Renal cortex interstitium (tissue), 15 donors: ENCODE measurements around the gene SFXN1. TPM values are rescaled to one million over a fixed set of nuclear protein-coding genes. Genes with fewer than 3 reads are reported as not detected.
"Not testable (repeated sequence)": the region's sequence is repeated elsewhere in the genome, so short reads cannot be mapped to it uniquely, and the experiment has no call there.

Source experiments
- DNase-seq, 11 donors: peaks; one replicate each; pipeline ENCODE4 v3.0.0-alpha.2; 2013; ENCODE audit warnings: low read depth in 9 of 11, low spot score in 4 of 11; ENCODE audit errors: extremely low read depth in 1 of 11
- long read RNA-seq, 16 experiments: transcript quantifications; one replicate each; lab custom pipeline, GENCODE V29; 2026
- polyA plus RNA-seq, 3 donors: library from polyadenylated mRNA; unstranded; fragments of 120-200 nt; gene quantifications; one replicate each; pipeline ENCODE4 v1.2.1, GENCODE V29; 2013; ENCODE audit not compliant: insufficient read length in 3 of 3

SFXN1 gene, protein sequence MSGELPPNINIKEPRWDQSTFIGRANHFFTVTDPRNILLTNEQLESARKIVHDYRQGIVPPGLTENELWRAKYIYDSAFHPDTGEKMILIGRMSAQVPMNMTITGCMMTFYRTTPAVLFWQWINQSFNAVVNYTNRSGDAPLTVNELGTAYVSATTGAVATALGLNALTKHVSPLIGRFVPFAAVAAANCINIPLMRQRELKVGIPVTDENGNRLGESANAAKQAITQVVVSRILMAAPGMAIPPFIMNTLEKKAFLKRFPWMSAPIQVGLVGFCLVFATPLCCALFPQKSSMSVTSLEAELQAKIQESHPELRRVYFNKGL
- polyA plus RNA-seq: 10 to 100 TPM; 46.5 to 52.7 (median 47.0) TPM
- long read RNA-seq, donor 1, full-length matches to known transcripts: 5 of 5 reads
- long read RNA-seq, donor 1, partial matches to known transcripts: 0 of 5 reads
- long read RNA-seq, donor 1, other reads (novel, unspliced or antisense): 0 of 5 reads
- long read RNA-seq, donor 2, full-length matches to known transcripts: 7 of 7 reads
- long read RNA-seq, donor 2, partial matches to known transcripts: 0 of 7 reads
- long read RNA-seq, donor 2, other reads (novel, unspliced or antisense): 0 of 7 reads
- long read RNA-seq, donor 3, full-length matches to known transcripts: 11 of 11 reads
- long read RNA-seq, donor 3, partial matches to known transcripts: 0 of 11 reads
- long read RNA-seq, donor 3, other reads (novel, unspliced or antisense): 0 of 11 reads
- long read RNA-seq, donor 4, full-length matches to known transcripts: 10 of 28 reads
- long read RNA-seq, donor 4, partial matches to known transcripts: 18 of 28 reads
- long read RNA-seq, donor 4, other reads (novel, unspliced or antisense): 0 of 28 reads
- long read RNA-seq, donor 5: 0 reads
- long read RNA-seq, donor 6, full-length matches to known transcripts: 15 of 15 reads
- long read RNA-seq, donor 6, partial matches to known transcripts: 0 of 15 reads
- long read RNA-seq, donor 6, other reads (novel, unspliced or antisense): 0 of 15 reads
- long read RNA-seq, donor 7, full-length matches to known transcripts: 10 of 10 reads
- long read RNA-seq, donor 7, partial matches to known transcripts: 0 of 10 reads
- long read RNA-seq, donor 7, other reads (novel, unspliced or antisense): 0 of 10 reads
- long read RNA-seq, donor 8: 0 reads
- long read RNA-seq, donor 9, full-length matches to known transcripts: 11 of 11 reads
- long read RNA-seq, donor 9, partial matches to known transcripts: 0 of 11 reads
- long read RNA-seq, donor 9, other reads (novel, unspliced or antisense): 0 of 11 reads
- long read RNA-seq, donor 10, full-length matches to known transcripts: 14 of 14 reads
- long read RNA-seq, donor 10, partial matches to known transcripts: 0 of 14 reads
- long read RNA-seq, donor 10, other reads (novel, unspliced or antisense): 0 of 14 reads
- long read RNA-seq, donor 11, full-length matches to known transcripts: 7 of 7 reads
- long read RNA-seq, donor 11, partial matches to known transcripts: 0 of 7 reads
- long read RNA-seq, donor 11, other reads (novel, unspliced or antisense): 0 of 7 reads
- long read RNA-seq, donor 12, full-length matches to known transcripts: 2 of 2 reads
- long read RNA-seq, donor 12, partial matches to known transcripts: 0 of 2 reads
- long read RNA-seq, donor 12, other reads (novel, unspliced or antisense): 0 of 2 reads
- long read RNA-seq, donor 13: 0 reads
- long read RNA-seq, donor 14, full-length matches to known transcripts: 6 of 6 reads
- long read RNA-seq, donor 14, partial matches to known transcripts: 0 of 6 reads
- long read RNA-seq, donor 14, other reads (novel, unspliced or antisense): 0 of 6 reads
- long read RNA-seq, donor 15, full-length matches to known transcripts: 3 of 3 reads
- long read RNA-seq, donor 15, partial matches to known transcripts: 0 of 3 reads
- long read RNA-seq, donor 15, other reads (novel, unspliced or antisense): 0 of 3 reads
- long read RNA-seq, donor 16, full-length matches to known transcripts: 31 of 38 reads
- long read RNA-seq, donor 16, partial matches to known transcripts: 7 of 38 reads
- long read RNA-seq, donor 16, other reads (novel, unspliced or antisense): 0 of 38 reads

DNA sequence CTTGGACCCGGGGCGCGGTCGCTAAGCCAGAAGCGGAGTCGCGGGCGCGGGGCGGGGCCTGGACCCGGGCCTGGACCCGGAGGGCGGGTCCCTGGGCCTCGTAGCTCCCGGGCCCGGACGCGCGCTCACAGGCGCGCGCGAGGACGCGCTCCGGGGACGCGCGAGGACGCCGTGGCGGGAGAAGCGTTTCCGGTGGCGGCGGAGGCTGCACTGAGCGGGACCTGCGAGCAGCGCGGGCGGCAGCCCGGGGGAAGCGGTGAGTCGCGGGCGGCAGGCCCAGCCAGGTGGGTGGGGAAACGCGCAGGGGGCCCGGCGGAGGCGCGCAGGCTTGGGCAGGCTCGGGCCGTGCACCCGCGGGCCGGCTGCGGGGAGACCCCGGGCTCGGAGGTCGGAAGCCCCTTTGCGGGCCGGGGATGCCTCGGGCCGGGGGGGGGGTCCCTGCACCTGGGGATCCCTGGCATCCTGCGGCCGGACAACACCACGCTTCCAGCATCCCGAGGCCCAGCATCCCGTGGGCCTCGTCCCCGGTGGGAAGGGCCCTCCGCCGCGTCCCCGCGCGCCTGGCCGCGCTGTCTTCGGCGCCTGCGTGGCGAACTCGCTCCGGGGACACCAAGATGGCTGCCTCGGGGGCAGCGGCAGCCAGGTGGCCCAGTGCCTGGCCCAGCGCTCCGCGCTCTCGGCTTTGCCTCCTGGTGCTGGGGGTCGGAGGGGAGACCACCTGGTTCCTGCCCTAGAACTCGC, at the start of gene SFXN1:
TSS of gene SFXN1 (plus strand) at position 177 of the 741 bp plus-strand sequence. CDS start 13,544 bp downstream, outside the sequence.
- DNase-seq: peak in 10 of 11 donors; percentile 50 to 81 (median 70)

DNA sequence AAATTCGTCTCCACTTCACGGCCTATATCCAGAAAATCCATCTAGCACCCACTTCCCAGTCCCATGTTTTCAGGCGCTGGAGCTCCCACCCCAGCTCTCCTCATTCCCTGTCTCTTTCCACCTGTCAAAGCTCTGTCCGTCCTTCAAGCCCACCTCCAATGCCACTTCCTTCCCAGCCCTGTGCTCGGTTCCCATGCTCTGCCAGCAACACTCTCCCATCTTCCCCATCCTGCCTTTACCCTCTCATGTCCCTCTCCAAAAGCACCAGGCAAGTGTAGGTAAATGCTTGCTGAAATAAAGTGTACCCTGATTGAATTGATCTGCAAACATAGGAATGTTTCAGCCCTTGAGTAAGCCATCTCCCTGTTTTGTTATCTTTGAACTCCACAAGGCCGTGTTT, 43.6 kb upstream of the SFXN1 start:
- DNase-seq: no peak

DNA sequence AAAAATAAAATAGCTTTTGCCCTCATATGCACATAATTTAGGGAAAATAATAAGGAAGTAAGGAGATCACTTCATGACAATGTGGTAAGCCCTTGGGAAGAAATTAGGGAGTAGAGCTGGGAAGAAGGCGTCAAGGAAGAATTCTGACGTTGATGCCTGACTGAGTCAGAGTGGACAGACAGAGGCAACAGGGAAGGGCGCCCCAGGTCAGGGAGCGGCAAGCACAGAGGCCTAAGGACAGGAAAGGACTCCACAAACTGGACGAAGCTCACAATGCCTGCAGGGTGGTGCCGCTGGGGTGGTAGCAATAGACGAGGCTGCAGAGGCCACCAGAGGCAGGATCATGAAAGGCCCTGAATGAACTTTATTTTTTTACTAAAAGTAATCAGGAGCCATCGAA, 42.0 kb upstream of the SFXN1 start:
- DNase-seq: no peak

DNA sequence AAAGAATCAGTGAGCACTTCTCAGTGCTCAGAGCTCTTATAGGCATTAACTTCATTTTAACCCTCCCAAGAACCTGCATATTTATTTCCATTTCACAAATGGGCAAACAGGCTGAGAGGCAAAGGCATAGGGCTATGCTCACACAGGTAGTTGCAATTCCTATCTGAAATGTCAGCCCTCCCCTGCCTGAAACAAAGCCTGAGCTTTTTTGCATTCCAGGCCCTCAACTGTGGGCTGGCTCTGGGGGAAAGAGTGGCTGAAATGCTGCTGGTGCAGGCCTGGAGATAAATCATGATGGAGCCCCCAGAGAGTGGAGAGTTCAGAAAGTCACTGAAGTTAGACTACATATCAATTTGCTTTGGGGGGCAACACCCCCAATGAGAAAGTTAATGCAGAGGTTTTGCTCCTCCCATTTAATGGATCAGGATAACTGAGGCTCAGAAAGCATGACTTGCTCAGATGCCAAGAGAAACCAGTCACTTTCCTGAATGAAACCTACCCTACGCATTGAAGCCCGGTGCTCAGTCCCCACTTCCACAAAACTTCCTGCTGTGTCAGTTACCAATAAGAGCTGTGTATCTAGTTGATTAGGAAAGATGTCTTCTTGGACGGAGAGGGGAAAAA, 40.0 kb upstream of the SFXN1 start:
- no peak for DNase-seq

DNA sequence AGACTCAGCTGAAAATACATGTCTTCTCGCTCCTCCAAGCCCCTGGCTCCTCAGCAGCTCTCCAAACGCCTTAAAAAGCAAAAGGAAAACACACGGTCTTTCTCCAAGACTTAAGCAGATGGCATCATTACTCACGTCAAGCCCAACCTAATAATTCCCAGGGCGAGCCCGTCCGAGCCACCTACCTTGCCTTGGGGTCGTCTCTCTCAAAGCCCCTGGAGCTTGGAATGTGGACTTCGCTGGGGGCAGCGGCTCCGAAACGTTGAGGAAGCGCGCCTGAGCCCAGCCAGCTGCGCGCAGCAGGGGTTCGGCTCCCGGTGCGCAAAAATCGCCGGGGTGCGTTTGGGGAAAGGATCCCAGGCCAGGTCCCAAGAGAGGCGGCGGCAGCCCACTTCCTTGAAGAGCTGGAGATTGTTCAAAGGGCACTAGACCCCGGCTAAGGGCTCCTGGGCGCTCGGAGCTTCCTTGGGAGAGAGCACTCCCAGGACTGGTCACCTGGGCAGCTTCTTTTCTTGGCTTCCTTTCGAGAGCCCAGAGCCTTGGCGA, 34.8 kb upstream of the SFXN1 start:
- no peak for DNase-seq

DNA sequence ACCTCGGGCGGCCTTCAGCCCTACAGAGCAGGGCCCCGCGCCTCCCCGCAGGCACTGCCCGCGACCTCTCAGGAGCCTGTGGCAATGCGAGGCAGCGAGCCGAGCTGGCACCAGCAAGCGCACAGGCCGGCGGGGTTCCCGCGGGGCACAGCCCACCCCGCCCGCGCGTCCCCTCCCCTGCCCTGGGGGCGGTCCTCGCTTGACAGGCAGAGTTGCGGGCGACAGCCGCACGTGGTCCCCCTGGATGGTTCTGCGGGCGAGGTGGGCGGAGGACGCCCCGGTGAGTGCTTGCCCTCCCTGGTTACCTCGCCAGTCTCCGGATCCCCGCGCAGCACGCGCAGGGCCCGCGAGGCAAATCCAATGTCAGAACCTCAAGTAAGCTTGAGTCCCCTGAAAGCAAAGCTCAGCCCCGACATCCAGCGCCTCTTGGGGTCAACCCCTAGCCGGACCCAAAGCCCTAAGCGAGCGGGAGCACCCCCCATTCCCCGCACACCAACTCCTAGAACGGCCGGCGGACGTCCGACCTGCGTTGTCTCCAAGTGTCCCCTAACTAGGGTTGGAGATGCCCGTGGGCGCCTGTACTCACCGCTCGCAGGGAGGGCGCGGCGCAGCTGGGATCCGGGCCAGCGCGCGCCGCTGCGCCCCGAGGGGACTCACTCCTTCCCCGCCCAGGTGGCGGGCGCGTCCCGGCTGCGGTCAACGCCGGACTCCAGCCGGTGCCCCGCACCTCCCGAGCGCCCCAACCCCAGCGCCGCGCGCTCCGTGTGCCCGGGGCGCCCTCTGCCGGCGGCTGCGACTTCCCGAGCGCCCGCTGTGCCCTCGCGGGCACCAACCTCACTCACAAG, 34.1 kb upstream of the SFXN1 start, which contains the start of gene DRD1:
TSS of gene DRD1 (minus strand) at position 123 of the 845 bp plus-strand sequence. CDS start 1,083 bp downstream, outside the sequence.
- DNase-seq: peak in 3 of 11 donors; percentile 13 to 35 (median 30)

DNA sequence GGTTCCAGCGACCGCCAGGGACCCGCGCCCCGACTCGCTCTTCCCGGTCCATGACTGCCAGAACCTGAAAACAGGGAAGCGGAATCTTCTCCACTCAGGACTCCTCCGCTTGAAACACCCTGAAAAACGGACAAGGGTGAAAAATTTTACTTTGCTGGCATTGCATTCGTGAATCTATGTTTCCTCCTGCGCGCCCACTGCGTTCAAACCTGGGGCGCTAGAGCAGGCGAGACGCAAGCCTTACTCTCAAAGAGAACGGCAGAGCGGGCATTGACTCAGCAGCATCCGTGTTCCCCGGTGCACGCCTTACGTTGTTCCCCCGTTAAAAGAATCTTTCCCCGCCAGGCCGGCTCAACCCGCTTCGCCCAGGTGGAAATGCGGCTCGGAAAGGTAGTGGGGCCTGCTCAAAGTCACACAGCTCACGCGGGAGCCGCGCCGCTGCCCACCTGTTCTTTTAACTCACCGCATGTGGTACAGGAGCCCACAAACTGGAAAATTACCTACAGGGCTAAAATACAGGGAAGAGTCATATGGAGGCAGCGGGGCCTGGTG, 33.4 kb upstream of the SFXN1 start:
- no peak for DNase-seq

DNA sequence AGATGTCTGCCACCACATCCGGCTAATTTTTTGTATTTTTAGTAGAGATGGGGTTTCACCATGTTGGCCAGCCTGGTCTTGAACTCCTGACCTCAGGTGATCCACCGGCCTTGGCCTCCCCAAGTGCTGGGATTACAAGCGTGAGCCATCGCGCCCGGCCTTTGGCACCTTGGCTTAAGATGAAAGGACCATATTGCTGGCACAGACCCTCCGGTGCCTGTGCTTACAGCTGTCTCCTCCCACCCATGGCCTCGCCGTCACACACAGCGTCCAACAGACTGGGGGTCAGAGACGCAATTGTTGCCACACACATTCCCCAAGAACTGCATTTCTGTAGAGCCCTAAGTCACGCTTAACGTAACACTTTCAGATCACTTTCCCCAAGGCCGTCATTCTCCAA, 32.0 kb upstream of the SFXN1 start:
- DNase-seq: not testable (repeated sequence)

DNA sequence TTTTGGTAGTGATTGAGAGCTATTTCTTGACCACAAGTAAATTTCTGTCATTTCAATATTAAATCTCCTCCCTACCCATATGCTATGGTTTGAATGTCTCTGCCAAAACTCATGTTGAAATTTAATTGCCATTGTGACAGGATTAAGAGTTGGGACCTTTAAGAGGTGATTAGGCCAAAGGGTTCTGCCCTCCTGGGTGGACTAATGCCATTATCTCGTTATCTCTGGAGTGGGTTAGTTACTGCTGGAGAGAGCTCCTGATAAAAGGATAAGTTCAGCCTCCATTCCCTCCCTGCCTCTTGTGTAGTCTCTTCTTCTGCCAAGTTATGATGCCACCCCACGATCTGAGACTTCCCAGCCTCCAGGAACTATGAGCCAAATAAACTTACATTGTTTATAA, 30.8 kb upstream of the SFXN1 start:
- DNase-seq: no peak

DNA sequence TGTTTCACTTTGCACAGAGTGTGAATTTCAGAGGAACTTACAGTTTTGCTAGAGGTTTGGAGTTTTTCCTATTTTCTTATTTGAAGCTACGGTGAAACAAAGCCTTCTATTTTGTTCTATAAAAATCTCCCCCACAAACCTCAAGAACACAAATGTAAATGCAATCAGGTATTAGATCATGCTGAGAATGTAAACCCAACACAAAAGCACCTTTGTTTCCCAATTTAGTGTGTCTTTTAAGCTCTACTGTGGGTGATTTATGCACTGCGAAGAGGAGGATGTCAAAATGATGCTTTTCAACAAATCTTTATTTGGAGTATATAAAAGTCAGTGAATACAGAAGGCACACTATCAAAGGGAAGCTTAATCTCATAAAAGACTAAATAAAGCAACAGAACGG, 30.1 kb upstream of the SFXN1 start:
- no peak for DNase-seq

DNA sequence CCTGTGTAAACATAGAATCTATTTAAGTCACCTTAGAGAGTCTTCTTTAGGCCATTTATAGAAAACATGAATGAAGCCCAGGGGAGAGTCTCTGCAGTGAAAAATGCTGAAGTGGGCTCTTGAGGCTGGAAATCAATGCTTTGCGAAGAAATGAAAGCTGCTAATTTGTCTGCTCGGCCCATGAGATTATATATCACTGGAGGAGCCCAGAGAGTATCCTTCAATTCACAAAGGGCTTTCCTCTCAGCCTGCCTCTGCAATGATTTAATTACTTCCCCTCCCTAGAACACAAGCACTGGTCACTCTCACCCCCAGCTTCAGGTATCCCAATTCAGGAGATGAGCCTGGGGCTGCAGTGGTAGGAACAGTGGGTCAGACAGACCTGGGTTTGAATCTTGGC, 26.2 kb upstream of the SFXN1 start:
- DNase-seq: no peak

DNA sequence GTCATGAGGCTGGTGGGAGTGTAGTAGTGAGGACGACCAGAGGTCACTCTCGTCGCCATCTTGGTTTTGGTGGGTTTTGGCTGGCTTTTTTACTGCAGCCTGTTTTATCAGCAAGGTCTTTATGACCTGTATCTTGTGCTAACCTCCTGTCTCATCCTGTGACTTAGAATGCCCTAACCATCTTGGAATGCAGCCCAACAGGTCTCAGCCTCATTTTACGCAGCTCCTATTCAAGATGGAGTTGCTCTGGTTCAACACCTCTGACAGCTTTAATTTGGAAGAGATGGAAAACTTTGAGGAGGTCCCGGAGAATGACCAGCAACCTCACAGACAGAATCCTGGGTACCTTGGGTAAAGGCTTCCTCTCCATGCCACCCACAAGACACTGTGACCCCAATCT, 24.0 kb upstream of the SFXN1 start:
- DNase-seq: not testable (repeated sequence)

DNA sequence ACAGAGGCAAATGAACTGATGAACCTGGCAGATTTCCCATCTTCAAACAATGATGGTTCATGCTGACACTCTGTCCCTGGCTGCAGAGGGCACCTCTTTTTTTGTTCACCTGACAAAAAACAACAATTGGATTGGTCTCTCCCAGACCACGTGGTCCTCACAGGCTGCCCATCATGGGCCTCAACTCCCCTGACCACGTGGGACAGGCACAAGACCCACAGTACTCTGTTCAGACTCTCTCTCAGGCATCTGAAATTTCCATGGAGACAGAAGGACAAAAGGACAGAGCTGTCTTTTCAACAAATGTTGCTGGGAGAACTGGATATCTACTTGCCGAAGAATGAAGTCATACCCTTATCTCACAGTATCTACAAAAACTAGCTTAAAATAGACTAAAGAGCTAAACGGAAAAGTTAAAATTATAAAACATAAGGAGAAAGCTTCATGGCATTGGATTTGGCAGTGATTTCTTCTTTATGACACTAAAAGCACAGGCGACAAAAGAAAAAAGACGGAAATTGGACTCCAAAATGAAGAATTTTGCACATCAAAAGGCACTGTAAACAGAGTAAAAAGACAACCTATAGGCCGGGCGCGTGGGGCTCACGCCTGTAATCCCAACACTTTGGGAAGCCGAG, 22.1 kb upstream of the SFXN1 start:
- DNase-seq: no peak

DNA sequence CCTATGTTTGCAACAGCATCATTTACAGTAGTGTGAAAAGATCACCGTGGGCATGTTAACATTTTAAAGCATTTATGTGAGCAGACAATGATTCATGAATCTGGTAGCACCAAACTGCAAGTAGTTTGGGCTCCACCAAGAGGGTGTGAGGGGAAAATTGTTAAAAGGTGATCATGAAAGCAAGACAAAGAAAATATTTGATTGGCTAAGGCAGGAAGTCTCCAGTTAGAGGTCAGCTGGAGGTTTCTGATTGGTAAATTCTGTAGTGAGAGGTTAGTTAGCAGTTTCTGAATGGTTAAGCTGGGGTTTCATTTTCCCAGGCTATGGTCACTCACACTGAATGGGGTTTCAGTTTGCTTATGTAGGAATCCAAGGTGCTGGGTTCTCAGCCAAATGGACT, 20.9 kb upstream of the SFXN1 start:
- no peak for DNase-seq
